GM21515 (cell line): ENCODE data around the gene FIBCD1.
"Not testable (repeated sequence)": the region's sequence is repeated elsewhere in the genome, so short reads cannot be mapped to it uniquely, and the experiment has no call there.

Source experiments
- ATAC-seq: cut with Tn5 transposase; IDR thresholded peaks from one replicate; pipeline ENCODE4 v1.9.1; 2021; ENCODE audit not compliant: unreplicated experiment

FIBCD1 gene

GRCh38 chr9:130955947-130956621, 17.0 kb upstream of the FIBCD1 start:
- ATAC-seq: no peak

GRCh38 chr9:130954925-130955324, 15.9 kb upstream of the FIBCD1 start:
- ATAC-seq: not testable (repeated sequence)

- no peak for ATAC-seq
Measured at GRCh38 chr9:130954317-130954716, 15.3 kb upstream of the FIBCD1 start.

- ATAC-seq: no peak
Measured at GRCh38 chr9:130952065-130952762, 13.2 kb upstream of the FIBCD1 start.

GRCh38 chr9:130950039-130950311, 10.9 kb upstream of the FIBCD1 start:
- ATAC-seq: no peak

- no peak for ATAC-seq
Measured at GRCh38 chr9:130949188-130950038, 10.4 kb upstream of the FIBCD1 start.

- ATAC-seq: no peak
Measured at GRCh38 chr9:130948266-130948665, 9.2 kb upstream of the FIBCD1 start.

GRCh38 chr9:130947618-130948140, 8.6 kb upstream of the FIBCD1 start:
- ATAC-seq: no peak

- no peak for ATAC-seq
Measured at GRCh38 chr9:130946766-130947617, 7.9 kb upstream of the FIBCD1 start.

GRCh38 chr9:130945173-130945572, 6.1 kb upstream of the FIBCD1 start:
- no peak for ATAC-seq

GRCh38 chr9:130944510-130945058, 5.5 kb upstream of the FIBCD1 start:
- ATAC-seq: no peak

GRCh38 chr9:130943777-130944176, 4.7 kb upstream of the FIBCD1 start:
- ATAC-seq: no peak

GRCh38 chr9:130943221-130943620, 4.2 kb upstream of the FIBCD1 start:
- no peak for ATAC-seq

- ATAC-seq: no peak
Measured at GRCh38 chr9:130942679-130943078, 3.6 kb upstream of the FIBCD1 start.

GRCh38 chr9:130942084-130942483, 3.0 kb upstream of the FIBCD1 start:
- no peak for ATAC-seq

GRCh38 chr9:130940693-130941576, 1.9 kb upstream of the FIBCD1 start:
- no peak for ATAC-seq

GRCh38 chr9:130940027-130940549, 1.0 kb upstream of the FIBCD1 start:
- no peak for ATAC-seq

GRCh38 chr9:130939405-130940026, 469 bp upstream of the FIBCD1 start:
- ATAC-seq: no peak

GRCh38 chr9:130938184-130938651, 829 bp downstream of the FIBCD1 start:
- no peak for ATAC-seq
